Measurements from ENCODE around the gene TYMP. TPM values are rescaled to one million over a fixed set of nuclear protein-coding genes. Genes with fewer than 3 reads are reported as not detected.

Gene TYMP
- polyA plus RNA-seq, 1 experiment, result 2.9 TPM

GRCh38 chr22:50530877-50531545 lies 1.2 kb upstream of the TYMP start:
- CTCF ChIA-PET, result interaction anchor here (0.6 kb wide), 1 partner anchor 19 kb away, joined by 3 read pairs; no protein-coding TSS in a partner anchor
- no peak for DNase-seq (ENCODE audit: low read depth, low spot score)
- no peak overlapping the region for H3K27ac ChIP-seq (ENCODE audit: low read depth, low read length)

DNA sequence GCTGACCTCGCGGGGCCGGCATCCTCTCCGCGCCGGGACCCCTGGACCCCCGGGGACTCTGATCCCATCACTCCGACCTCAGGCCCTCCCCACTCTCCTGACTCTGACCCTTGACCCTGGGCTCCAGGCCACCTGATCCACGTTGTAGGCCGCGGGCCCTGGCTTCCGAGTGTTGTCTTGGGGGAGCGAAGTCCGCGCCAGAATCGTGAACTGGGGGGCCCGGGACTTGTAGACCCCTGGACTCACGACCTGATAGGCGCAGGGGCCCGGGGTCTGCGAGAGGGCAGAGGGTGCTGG lies 716 bp upstream of the TYMP start:
- ChIA-PET POLR2A (no interaction called here), CTCF (interaction anchor here (0.6 kb wide), 1 partner anchor 18 kb away, joined by 3 read pairs; no protein-coding TSS in a partner anchor)
- no peak overlapping the region for H3K27ac ChIP-seq (ENCODE audit: low read depth, low read length)
- peaks cover 5% of the 10 kb centered on the region for H3K27me3 ChIP-seq (ENCODE audit: control insufficient read depth, insufficient read depth, low read length)
- TF ChIP-seq, protein P1, sequence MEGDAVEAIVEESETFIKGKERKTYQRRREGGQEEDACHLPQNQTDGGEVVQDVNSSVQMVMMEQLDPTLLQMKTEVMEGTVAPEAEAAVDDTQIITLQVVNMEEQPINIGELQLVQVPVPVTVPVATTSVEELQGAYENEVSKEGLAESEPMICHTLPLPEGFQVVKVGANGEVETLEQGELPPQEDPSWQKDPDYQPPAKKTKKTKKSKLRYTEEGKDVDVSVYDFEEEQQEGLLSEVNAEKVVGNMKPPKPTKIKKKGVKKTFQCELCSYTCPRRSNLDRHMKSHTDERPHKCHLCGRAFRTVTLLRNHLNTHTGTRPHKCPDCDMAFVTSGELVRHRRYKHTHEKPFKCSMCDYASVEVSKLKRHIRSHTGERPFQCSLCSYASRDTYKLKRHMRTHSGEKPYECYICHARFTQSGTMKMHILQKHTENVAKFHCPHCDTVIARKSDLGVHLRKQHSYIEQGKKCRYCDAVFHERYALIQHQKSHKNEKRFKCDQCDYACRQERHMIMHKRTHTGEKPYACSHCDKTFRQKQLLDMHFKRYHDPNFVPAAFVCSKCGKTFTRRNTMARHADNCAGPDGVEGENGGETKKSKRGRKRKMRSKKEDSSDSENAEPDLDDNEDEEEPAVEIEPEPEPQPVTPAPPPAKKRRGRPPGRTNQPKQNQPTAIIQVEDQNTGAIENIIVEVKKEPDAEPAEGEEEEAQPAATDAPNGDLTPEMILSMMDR (IDR thresholded peaks at IDR 0.05; ENCODE audit: low read depth, low read length), result no peak
- H3K4me3 ChIP-seq (ENCODE audit: low read depth, low read length), result peak overlapping the region; percentile 53
- peaks cover 11% of the 10 kb centered on the region; the same call in 1 of the 2 replicates for H3K9me3 ChIP-seq (ENCODE audit: control insufficient read depth, insufficient read depth, low read length)
- no peak for DNase-seq (ENCODE audit: low read depth, low spot score)

More at GRCh38 chr22:50530877-50531545, 1.2 kb upstream of the TYMP start:
- peak overlapping the region; percentile 53 for H3K4me3 ChIP-seq (ENCODE audit: low read depth, low read length)
- TF ChIP-seq, protein P1 (IDR thresholded peaks at IDR 0.05; ENCODE audit: low read depth, low read length), result no peak
- peaks cover 5% of the 10 kb centered on the region for H3K27me3 ChIP-seq (ENCODE audit: control insufficient read depth, insufficient read depth, low read length)
- POLR2A ChIA-PET, result interaction anchor here (1.2 kb wide), 1 partner anchor 47 kb away, joined by 3 read pairs; no protein-coding TSS in a partner anchor
- H3K9me3 ChIP-seq (ENCODE audit: control insufficient read depth, insufficient read depth, low read length), result peaks cover 11% of the 10 kb centered on the region; the same call in 1 of the 2 replicates

- H3K9me3 ChIP-seq (ENCODE audit: control insufficient read depth, insufficient read depth, low read length), result peaks cover 11% of the 10 kb centered on the region; the same call in 1 of the 2 replicates
- no peak for DNase-seq (ENCODE audit: low read depth, low spot score)
- TF ChIP-seq, protein P1 (IDR thresholded peaks at IDR 0.05; ENCODE audit: low read depth, low read length), result no peak
- peak overlapping the region; percentile 48 for H3K4me3 ChIP-seq (ENCODE audit: low read depth, low read length)
- no peak overlapping the region for H3K27ac ChIP-seq (ENCODE audit: low read depth, low read length)
- POLR2A ChIA-PET, result no interaction called here
- CTCF ChIA-PET, result interaction anchor here (1.1 kb wide), 1 partner anchor 34 kb away, joined by 3 read pairs; the partner anchor contains the start of gene SYCE3
- H3K27me3 ChIP-seq (ENCODE audit: control insufficient read depth, insufficient read depth, low read length), result peaks cover 5% of the 10 kb centered on the region
Measured at GRCh38 chr22:50529416-50529896, 356 bp downstream of the TYMP start.

DNA sequence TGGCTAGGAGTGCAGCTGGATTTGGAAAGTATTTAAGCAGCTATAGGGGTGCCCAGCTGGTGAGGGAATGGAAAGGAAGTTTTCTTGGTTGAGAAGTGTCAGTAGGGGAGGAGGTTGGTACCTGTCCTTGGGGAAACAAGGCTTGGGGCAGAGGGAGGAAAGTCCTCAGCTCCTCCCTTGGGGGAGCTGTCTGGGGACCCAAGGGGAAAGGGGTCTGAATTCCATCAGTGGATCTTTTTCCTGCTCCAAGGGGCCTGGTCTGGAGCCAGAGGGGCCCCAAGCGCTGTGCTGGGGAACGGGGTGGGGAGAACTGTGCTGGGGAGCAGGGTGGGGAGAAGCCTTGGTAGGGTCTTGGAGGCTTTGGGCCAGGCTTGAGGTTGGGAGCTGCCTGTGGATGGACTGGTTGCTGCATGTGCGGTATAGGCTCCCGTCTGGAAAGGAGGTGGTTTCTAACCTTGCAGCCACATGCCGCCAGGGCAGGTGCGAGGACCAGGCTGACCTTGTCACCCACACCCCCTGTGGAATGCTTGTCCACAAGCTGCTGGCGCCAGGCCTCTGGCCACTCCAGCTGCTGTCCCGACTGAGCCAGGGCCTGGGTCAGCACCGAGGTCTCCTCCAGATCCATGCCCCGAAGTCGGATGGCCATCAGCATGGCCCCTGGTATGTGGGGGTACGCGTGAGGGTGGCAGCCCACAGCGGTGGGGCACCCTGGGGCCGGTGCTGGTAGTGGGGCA lies 963 bp downstream of the TYMP start:
- H3K4me3 ChIP-seq (ENCODE audit: low read depth, low read length), result no peak overlapping the region
- no peak for DNase-seq (ENCODE audit: low read depth, low spot score)
- ChIA-PET CTCF (no interaction called here), POLR2A (no interaction called here)
- TF ChIP-seq, protein P1 (IDR thresholded peaks at IDR 0.05; ENCODE audit: low read depth, low read length), result no peak
- no peak overlapping the region for H3K27ac ChIP-seq (ENCODE audit: low read depth, low read length)
- peaks cover 5% of the 10 kb centered on the region for H3K27me3 ChIP-seq (ENCODE audit: control insufficient read depth, insufficient read depth, low read length)
- H3K9me3 ChIP-seq (ENCODE audit: control insufficient read depth, insufficient read depth, low read length), result peaks cover 11% of the 10 kb centered on the region; the same call in 1 of the 2 replicates

Data from AG04450 (cell line).